ENCODE data around the gene AGFG1.
A peak's percentile ranks its signal among the peaks of the same experiment; 100 is the strongest.

Gene AGFG1

GRCh38 chr2:227471924-227472264 lies at the start of gene AGFG1:
AGFG1 (plus strand) TSS chr2:227472156; CDS start chr2:227472422, 266 bp downstream.
- DNase-seq (ENCODE audit: low read depth), result peak; percentile 43
- in situ Hi-C loops (cut with HindIII; ENCODE audit: low sequenced_read_pairs), result no loop called here
- TF ChIP-seq CTCF (IDR thresholded peaks at IDR 0.05; ENCODE audit: low read depth, low read length, missing control alignments), result peak; percentile 99
- peak within 1 kb of the TSS; percentile 70 for H3K4me3 ChIP-seq (ENCODE audit: low read depth, low read length)

GRCh38 chr2:227423656-227424499 lies 48.1 kb upstream of the AGFG1 start:
- no peak overlapping the region for H3K4me3 ChIP-seq (ENCODE audit: low read depth, low read length)
- TF ChIP-seq CTCF (IDR thresholded peaks at IDR 0.05; ENCODE audit: low read depth, low read length, missing control alignments), result no peak
- in situ Hi-C loops (cut with HindIII; ENCODE audit: low sequenced_read_pairs), result no loop called here
- DNase-seq (ENCODE audit: low read depth), result no peak

GRCh38 chr2:227428731-227429285 lies 43.1 kb upstream of the AGFG1 start:
- DNase-seq (ENCODE audit: low read depth), result no peak
- H3K4me3 ChIP-seq (ENCODE audit: low read depth, low read length), result no peak overlapping the region
- TF ChIP-seq CTCF (IDR thresholded peaks at IDR 0.05; ENCODE audit: low read depth, low read length, missing control alignments), result no peak
- in situ Hi-C loops (cut with HindIII; ENCODE audit: low sequenced_read_pairs), result no loop called here

- H3K4me3 ChIP-seq (ENCODE audit: low read depth, low read length), result no peak overlapping the region
- in situ Hi-C loops (cut with HindIII; ENCODE audit: low sequenced_read_pairs), result no loop called here
- no peak for DNase-seq (ENCODE audit: low read depth)
- no peak for TF ChIP-seq CTCF (IDR thresholded peaks at IDR 0.05; ENCODE audit: low read depth, low read length, missing control alignments)
These were observed 41.3 kb upstream of the AGFG1 start for GRCh38 chr2:227430639-227431038.

GRCh38 chr2:227433171-227433570 lies 38.8 kb upstream of the AGFG1 start:
- H3K4me3 ChIP-seq (ENCODE audit: low read depth, low read length), result no peak overlapping the region
- in situ Hi-C loops (cut with HindIII; ENCODE audit: low sequenced_read_pairs), result no loop called here
- no peak for TF ChIP-seq CTCF (IDR thresholded peaks at IDR 0.05; ENCODE audit: low read depth, low read length, missing control alignments)
- no peak for DNase-seq (ENCODE audit: low read depth)

GRCh38 chr2:227436436-227437174 lies 35.4 kb upstream of the AGFG1 start:
- no peak for DNase-seq (ENCODE audit: low read depth)
- no peak overlapping the region for H3K4me3 ChIP-seq (ENCODE audit: low read depth, low read length)

More at GRCh38 chr2:227436436-227437174, 35.4 kb upstream of the AGFG1 start:
- TF ChIP-seq CTCF (IDR thresholded peaks at IDR 0.05; ENCODE audit: low read depth, low read length, missing control alignments), result no peak
- in situ Hi-C loops (cut with HindIII; ENCODE audit: low sequenced_read_pairs), result no loop called here

Measured in astrocyte of the cerebellum (primary cell).